ENCODE data around the gene HSD17B14.

Gene HSD17B14

DNA sequence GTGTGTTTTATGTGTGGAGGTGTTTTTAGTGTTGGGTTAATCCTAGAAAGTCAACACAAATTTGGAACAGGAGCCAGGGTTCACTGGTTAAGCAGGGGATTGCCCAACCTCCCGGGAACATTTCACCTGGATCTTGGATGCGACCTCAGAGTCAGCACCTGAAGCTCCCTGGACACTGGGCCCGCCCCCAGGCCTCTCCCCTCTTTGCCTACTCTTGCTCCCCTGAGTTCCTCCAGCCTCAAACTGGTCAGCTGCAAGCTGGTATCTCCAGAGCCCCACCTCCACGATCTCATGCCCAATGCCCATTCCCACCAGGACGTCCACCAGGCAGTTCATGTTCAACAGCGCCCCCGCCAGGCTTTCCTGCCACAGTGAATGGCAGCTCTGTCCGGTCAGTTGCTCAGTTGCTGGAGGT lies 9.7 kb downstream of the HSD17B14 start:
- TF ChIP-seq, protein P1, sequence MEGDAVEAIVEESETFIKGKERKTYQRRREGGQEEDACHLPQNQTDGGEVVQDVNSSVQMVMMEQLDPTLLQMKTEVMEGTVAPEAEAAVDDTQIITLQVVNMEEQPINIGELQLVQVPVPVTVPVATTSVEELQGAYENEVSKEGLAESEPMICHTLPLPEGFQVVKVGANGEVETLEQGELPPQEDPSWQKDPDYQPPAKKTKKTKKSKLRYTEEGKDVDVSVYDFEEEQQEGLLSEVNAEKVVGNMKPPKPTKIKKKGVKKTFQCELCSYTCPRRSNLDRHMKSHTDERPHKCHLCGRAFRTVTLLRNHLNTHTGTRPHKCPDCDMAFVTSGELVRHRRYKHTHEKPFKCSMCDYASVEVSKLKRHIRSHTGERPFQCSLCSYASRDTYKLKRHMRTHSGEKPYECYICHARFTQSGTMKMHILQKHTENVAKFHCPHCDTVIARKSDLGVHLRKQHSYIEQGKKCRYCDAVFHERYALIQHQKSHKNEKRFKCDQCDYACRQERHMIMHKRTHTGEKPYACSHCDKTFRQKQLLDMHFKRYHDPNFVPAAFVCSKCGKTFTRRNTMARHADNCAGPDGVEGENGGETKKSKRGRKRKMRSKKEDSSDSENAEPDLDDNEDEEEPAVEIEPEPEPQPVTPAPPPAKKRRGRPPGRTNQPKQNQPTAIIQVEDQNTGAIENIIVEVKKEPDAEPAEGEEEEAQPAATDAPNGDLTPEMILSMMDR (IDR thresholded peaks at IDR 0.05; ENCODE audit: borderline replicate concordance, control extremely low read depth, extremely low read depth, insufficient read depth, missing control alignments) = no peak
- DNase-seq (ENCODE audit: low spot score) = no peak
- in situ Hi-C loops (cut with MboI; ENCODE audit: low sequenced_read_pairs, unreplicated experiment) = no loop called here

DNA sequence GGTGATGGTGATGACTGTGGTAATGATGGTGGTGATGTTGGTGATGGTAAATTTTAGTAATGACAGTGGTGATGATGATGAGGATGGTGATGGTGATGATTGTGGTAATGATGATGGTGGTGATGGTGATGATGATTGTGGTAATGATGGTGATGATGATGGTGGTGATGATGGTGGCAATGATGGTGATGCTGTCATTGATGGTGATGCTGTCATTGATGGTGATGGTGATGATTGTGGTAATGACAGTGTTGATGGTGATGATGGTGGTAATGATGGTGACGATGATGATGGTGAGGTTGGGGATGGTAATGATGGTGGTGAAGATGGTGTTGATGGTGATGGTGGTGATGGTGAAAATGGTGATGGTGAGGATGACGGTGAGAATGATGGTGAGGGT lies 13.8 kb downstream of the HSD17B14 start:
- no peak for DNase-seq (ENCODE audit: low spot score)
- in situ Hi-C loops (cut with MboI; ENCODE audit: low sequenced_read_pairs, unreplicated experiment) = no loop called here
- TF ChIP-seq, protein P1 (IDR thresholded peaks at IDR 0.05; ENCODE audit: borderline replicate concordance, control extremely low read depth, extremely low read depth, insufficient read depth, missing control alignments) = no peak

DNA sequence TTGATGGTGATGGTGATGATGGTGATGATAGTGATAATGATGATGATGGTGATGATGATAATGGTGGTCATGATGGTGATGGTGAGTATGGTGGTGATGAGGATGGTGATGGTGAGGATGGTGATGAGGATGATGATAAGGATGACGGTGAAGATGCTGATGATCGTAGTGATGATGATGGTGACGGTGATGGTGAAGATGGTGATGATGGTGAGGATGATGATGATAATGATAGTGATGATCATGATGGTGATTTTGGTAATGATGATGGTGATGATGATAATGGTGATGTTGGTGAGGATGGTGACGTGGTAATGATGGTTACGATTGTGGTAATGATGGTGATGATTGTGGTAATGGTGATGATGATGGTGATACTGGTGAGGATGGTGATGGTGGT lies 14.7 kb downstream of the HSD17B14 start:
- no peak for DNase-seq (ENCODE audit: low spot score)
- TF ChIP-seq, protein P1 (IDR thresholded peaks at IDR 0.05; ENCODE audit: borderline replicate concordance, control extremely low read depth, extremely low read depth, insufficient read depth, missing control alignments) = no peak
- in situ Hi-C loops (cut with MboI; ENCODE audit: low sequenced_read_pairs, unreplicated experiment) = no loop called here

DNA sequence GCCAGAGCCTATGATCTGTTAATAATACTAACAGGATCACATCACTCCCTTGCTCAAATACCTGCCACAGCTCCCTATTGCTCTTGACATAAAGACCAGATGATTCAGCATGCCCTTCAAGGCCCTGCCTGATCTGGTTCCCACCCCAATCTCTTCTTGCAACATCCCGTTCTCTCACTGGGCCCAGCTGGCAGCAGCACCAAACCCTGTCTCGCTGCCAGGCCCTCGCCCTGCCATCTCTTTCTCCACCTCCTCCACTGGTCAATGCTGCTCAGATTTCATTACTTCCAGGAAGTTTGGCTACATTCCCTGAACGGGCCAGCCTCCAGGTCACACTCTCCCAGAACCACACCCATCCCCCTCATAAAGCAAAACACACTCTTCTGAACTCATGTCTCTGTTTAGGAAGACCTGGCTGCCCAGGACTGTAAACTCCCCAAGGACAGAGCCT lies 16.9 kb downstream of the HSD17B14 start:
- TF ChIP-seq, protein P1 (IDR thresholded peaks at IDR 0.05; ENCODE audit: borderline replicate concordance, control extremely low read depth, extremely low read depth, insufficient read depth, missing control alignments) = no peak
- no peak for DNase-seq (ENCODE audit: low spot score)
- in situ Hi-C loops (cut with MboI; ENCODE audit: low sequenced_read_pairs, unreplicated experiment) = no loop called here

DNA sequence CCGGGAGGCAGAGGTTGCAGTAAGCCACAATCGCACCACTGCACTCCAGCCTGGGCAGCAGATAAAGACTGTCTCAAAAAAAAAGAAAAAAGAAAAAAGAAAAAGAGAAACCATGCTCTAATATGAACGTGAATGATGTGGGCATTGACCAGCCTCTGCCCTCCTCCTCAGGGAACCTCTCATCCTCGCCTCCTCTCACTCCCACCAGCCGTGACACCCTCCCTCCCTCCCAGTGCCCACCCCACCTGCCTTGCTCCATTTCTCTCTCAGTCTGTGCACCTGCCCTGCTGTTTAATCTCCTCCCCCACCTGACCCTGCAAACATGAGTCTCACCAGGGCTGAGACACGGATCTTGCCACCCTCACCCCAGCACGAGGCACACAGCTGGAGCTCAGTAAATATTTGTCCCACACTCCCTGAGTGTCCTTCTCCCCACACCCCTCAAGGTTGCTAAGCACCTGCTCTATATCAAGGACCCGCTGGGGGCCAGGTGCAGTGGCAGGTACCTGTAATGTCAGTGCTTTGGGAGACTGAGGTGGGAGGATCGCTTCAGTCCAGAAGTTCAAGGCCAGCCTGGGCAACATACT lies 18.0 kb downstream of the HSD17B14 start:
- TF ChIP-seq, protein P1 (IDR thresholded peaks at IDR 0.05; ENCODE audit: borderline replicate concordance, control extremely low read depth, extremely low read depth, insufficient read depth, missing control alignments) = no peak
- in situ Hi-C loops (cut with MboI; ENCODE audit: low sequenced_read_pairs, unreplicated experiment) = no loop called here
- no peak for DNase-seq (ENCODE audit: low spot score)

DNA sequence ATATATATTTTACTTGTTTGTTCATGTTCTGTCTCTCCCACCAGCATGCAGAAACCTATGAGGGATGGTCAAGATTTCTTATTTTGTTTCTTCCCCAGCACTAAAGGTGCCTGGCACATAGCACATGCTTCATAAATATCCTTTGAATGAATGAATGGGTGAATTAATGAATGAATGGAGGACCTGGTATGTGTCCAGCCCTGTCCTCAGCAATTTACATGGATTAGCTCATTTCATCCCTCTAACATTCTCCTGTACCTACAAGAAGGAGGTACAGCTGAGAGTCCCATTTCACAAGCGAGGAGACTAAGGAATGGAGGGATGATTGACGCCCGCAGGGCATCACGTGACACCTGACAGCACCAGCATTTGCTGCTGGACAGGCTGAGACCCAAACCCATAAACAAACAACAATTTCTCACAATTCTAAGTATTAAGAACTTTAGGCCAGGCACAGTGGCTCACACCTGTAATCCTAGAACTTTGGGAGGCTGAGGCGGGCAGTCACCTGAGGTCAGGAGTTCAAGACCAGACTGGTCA lies 18.6 kb downstream of the HSD17B14 start:
- in situ Hi-C loops (cut with MboI; ENCODE audit: low sequenced_read_pairs, unreplicated experiment) = no loop called here
- DNase-seq (ENCODE audit: low spot score) = no peak
- TF ChIP-seq, protein P1 (IDR thresholded peaks at IDR 0.05; ENCODE audit: borderline replicate concordance, control extremely low read depth, extremely low read depth, insufficient read depth, missing control alignments) = no peak

All from GM13976 (cell line).